ENCODE data around the gene TOMM7. TPM values are rescaled to one million over a fixed set of nuclear protein-coding genes. Genes with fewer than 3 reads are reported as not detected.

TOMM7 gene
- total and polyA plus RNA-seq, 9 of the 15 experiments (the other 6 are each of a cell fraction or from before 2014, with no cell fraction given) = 283 to 1,717 (median 638) TPM

DNA sequence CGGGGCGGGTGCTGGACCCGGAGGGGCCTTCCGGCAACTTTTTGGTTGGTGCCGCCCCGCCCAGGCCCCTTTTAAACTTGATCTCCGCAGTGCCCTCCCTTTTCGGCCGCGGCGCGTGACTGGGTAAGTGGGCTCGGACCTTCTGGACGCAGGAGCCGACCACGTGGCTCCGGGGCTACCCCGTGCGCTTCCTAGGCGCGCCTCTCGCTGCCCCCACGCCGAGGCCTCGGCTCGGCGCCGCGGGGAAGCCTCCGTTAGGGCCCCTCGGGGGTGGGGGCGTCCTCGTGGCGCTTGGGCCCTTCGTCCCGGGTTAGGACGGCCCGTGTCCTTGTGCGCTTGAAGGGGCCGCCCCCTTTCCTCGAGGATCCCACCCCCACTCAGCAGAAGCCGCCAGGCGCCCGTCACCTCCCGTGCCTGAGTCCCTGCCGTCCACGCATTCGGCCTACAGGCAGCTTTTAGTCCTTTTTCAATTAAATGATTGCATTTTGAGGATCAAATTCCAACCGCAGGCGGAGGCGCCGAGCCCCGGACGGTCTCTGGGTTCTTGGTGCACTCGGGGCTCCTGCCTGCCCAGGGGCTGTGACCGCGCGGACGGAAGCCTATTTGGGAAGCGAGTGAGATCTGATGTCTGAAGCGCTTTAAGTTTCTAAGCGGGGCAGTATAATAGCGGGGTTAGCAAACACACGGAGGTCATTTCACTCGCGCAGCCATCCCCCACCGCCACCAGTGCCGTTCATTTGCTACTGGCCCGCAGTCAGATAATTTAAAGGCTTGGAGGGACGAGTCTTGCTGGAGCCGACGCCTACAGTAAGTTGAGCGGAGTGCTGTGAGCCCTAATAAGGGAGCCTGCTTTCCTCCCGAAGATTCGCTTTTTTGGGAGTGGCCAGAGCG, 31.8 kb upstream of the TOMM7 start (continued):
- TF ChIP-seq BCOR (IDR thresholded peaks at IDR 0.05) = peak; percentile 26; the same call in 1 of the 2 replicates
- TF ChIP-seq, protein P1, sequence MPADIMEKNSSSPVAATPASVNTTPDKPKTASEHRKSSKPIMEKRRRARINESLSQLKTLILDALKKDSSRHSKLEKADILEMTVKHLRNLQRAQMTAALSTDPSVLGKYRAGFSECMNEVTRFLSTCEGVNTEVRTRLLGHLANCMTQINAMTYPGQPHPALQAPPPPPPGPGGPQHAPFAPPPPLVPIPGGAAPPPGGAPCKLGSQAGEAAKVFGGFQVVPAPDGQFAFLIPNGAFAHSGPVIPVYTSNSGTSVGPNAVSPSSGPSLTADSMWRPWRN (IDR thresholded peaks at IDR 0.05; ENCODE audit: low read depth) = 0 out of 2 replicates have a peak, but pooled peaks have one; percentile 9
- no peak for TF ChIP-seq SMARCC2 (IDR thresholded peaks at IDR 0.05; ENCODE audit: low read depth)
- no peak for TF ChIP-seq FOXA3 (CRISPR knock-in tag; conservative IDR thresholded peaks at IDR 0.05 in 1 of 2, IDR thresholded peaks at IDR 0.05 in 1 of 2)
- TF ChIP-seq, protein P2, sequence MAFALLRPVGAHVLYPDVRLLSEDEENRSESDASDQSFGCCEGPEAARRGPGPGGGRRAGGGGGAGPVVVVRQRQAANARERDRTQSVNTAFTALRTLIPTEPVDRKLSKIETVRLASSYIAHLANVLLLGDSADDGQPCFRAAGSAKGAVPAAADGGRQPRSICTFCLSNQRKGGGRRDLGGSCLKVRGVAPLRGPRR (CRISPR knock-in tag; IDR thresholded peaks at IDR 0.05) = no peak
- TF ChIP-seq, protein P3, sequence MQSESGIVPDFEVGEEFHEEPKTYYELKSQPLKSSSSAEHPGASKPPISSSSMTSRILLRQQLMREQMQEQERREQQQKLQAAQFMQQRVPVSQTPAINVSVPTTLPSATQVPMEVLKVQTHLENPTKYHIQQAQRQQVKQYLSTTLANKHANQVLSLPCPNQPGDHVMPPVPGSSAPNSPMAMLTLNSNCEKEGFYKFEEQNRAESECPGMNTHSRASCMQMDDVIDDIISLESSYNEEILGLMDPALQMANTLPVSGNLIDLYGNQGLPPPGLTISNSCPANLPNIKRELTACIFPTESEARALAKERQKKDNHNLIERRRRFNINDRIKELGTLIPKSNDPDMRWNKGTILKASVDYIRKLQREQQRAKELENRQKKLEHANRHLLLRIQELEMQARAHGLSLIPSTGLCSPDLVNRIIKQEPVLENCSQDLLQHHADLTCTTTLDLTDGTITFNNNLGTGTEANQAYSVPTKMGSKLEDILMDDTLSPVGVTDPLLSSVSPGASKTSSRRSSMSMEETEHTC (IDR thresholded peaks at IDR 0.05) = peak; percentile 71
- TF ChIP-seq CCAR2 (IDR thresholded peaks at IDR 0.05; ENCODE audit: low read depth, low read length) = no peak
- TF ChIP-seq, protein P4, sequence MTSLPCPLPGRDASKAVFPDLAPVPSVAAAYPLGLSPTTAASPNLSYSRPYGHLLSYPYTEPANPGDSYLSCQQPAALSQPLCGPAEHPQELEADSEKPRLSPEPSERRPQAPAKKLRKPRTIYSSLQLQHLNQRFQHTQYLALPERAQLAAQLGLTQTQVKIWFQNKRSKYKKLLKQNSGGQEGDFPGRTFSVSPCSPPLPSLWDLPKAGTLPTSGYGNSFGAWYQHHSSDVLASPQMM (CRISPR knock-in tag; IDR thresholded peaks at IDR 0.05) = no peak
- no peak for TF ChIP-seq ZNF274 (IDR thresholded peaks at IDR 0.05; ENCODE audit: borderline replicate concordance, low read depth, low read length)
- TF ChIP-seq TAF15 (IDR thresholded peaks at IDR 0.05; ENCODE audit: low read depth, low read length) = no peak
- TF ChIP-seq, protein P5, sequence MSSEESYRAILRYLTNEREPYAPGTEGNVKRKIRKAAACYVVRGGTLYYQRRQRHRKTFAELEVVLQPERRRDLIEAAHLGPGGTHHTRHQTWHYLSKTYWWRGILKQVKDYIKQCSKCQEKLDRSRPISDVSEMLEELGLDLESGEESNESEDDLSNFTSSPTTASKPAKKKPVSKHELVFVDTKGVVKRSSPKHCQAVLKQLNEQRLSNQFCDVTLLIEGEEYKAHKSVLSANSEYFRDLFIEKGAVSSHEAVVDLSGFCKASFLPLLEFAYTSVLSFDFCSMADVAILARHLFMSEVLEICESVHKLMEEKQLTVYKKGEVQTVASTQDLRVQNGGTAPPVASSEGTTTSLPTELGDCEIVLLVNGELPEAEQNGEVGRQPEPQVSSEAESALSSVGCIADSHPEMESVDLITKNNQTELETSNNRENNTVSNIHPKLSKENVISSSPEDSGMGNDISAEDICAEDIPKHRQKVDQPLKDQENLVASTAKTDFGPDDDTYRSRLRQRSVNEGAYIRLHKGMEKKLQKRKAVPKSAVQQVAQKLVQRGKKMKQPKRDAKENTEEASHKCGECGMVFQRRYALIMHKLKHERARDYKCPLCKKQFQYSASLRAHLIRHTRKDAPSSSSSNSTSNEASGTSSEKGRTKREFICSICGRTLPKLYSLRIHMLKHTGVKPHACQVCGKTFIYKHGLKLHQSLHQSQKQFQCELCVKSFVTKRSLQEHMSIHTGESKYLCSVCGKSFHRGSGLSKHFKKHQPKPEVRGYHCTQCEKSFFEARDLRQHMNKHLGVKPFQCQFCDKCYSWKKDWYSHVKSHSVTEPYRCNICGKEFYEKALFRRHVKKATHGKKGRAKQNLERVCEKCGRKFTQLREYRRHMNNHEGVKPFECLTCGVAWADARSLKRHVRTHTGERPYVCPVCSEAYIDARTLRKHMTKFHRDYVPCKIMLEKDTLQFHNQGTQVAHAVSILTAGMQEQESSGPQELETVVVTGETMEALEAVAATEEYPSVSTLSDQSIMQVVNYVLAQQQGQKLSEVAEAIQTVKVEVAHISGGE (CRISPR knock-in tag; IDR thresholded peaks at IDR 0.05) = 0 out of 6 replicates have a peak, but pooled peaks of 1 of the 3 experiments have one; percentile 33
- TF ChIP-seq PHF20 (IDR thresholded peaks at IDR 0.05; ENCODE audit: partially characterized antibody) = peak; percentile 44
- no peak for TF ChIP-seq HMGN3 (IDR thresholded peaks at IDR 0.05; ENCODE audit: borderline replicate concordance, extremely low read depth, insufficient read length, low read depth, low read length)
- TF ChIP-seq HEY1 (CRISPR knock-in tag; IDR thresholded peaks at IDR 0.05; ENCODE audit: borderline replicate concordance) = no peak
- no peak; the same call in 1 of the 2 replicates for TF ChIP-seq ZNF124 (CRISPR knock-in tag; IDR thresholded peaks at IDR 0.05)
- peak; percentile 83 for TF ChIP-seq ZNF431 (CRISPR knock-in tag; IDR thresholded peaks at IDR 0.05)

All from K562 (cell line).